Activated CD4-positive, alpha-beta memory T cell treated with anti-CD3 and anti-CD28 coated beads for 36 hours (primary cell): Measurements from ENCODE around the gene KRTAP23-1. TPM values are rescaled to one million over a fixed set of nuclear protein-coding genes. Genes with fewer than 3 reads are reported as not detected.

ENCODE experiments used
- CTCF ChIA-PET: fragments of 350-600 bp; sonication (Branson Sonifier 250); formaldehyde crosslinking; loops from one replicate; lab custom pipeline; 2021; ENCODE audit warnings: antibody characterized with exemption, inconsistent platforms; lab: Charles Lee
- POLR2A ChIA-PET: fragments of 350-600 bp; sonication (Branson Sonifier 250); formaldehyde crosslinking; loops from one replicate; lab custom pipeline; 2021; ENCODE audit warnings: antibody characterized with exemption; lab: Charles Lee
- DNase-seq: peaks from one replicate; pipeline ENCODE4 v3.0.0-alpha.2; 2020
- H3K27ac Mint-ChIP-seq: one replicate; pipeline ENCODE4 v1.8.0; 2021; ENCODE audit warnings: mixed read lengths
- H3K27me3 Mint-ChIP-seq: one replicate; pipeline ENCODE4 v1.8.0; 2021; ENCODE audit warnings: mixed read lengths
- H3K36me3 Mint-ChIP-seq: one replicate; pipeline ENCODE4 v1.8.0; 2021; ENCODE audit warnings: mixed read lengths
- H3K4me1 Mint-ChIP-seq: one replicate; pipeline ENCODE4 v1.8.0; 2021; ENCODE audit warnings: low read depth, mixed read lengths
- H3K4me3 Mint-ChIP-seq: one replicate; pipeline ENCODE4 v1.8.0; 2021; ENCODE audit warnings: mild to moderate bottlenecking, mixed read lengths
- H3K9me3 Mint-ChIP-seq: one replicate; pipeline ENCODE4 v1.8.0; 2021; ENCODE audit warnings: mixed read lengths
- intact Hi-C: fragments of 100-400 bp; cut with micrococcal nuclease; formaldehyde crosslinking; loops from one replicate; pipeline ENCODE4 v1.15.1; 2023
- total RNA-seq, 2 experiments: library from RNA; stranded (reverse); gene quantifications; one replicate each; pipeline ENCODE4 v1.2.3, GENCODE V29; 2021

The KRTAP23-1 gene
- total RNA-seq, 2 experiments from 2014 or later, result not detected

DNA sequence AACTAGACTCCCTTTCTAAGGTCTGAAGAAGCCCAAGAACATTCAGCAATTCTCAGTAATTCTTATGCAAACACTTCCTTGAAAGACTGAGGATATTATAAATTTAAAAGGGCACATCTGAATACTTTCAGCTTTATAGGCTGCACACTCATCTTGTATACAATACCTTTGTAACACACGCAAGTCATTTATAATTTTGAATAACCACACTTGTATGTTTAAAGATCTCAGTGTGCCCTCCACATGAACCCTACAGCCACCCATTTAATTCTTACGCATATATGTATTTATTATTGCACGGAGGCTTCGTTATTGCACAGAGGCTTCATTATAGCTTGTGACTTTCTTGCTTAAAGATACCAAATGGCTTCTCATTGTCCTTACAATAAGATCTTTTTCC lies 9.7 kb downstream of the KRTAP23-1 start:
- H3K4me3 Mint-ChIP-seq, result no peak overlapping the region
- intact Hi-C loops, result no loop called here
- H3K27ac Mint-ChIP-seq, result no peak overlapping the region
- H3K4me1 Mint-ChIP-seq, result no peaks in the 10 kb centered on the region
- no peak for DNase-seq
- POLR2A ChIA-PET, result no interaction called here
- no peaks in the 10 kb centered on the region for H3K9me3 Mint-ChIP-seq
- CTCF ChIA-PET, result no interaction called here
- no peaks in the 10 kb centered on the region for H3K36me3 Mint-ChIP-seq
- peaks cover 1% of the 10 kb centered on the region for H3K27me3 Mint-ChIP-seq

DNA sequence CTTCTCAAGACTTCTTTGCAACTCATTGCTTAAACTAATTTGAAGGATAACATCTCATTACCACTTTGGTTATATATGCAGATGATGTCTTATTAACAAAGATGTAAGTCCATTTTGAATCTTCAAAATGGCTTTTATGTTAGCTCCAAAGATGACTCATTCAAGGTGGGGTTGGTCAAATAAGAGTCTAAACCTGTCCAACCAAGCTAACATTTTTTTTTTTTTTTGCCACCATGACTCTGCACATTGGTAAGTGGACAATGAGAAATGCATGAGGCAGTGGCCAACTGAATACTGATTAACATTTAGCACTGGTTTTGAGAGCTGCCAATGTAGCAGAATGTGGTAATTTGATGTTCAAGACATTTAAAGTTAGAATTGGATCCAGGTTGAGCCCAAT lies 10.6 kb downstream of the KRTAP23-1 start:
- no peak for DNase-seq
- H3K27ac Mint-ChIP-seq, result no peak overlapping the region
- no peaks in the 10 kb centered on the region for H3K36me3 Mint-ChIP-seq
- H3K4me1 Mint-ChIP-seq, result no peaks in the 10 kb centered on the region
- H3K4me3 Mint-ChIP-seq, result no peak overlapping the region
- ChIA-PET POLR2A (interaction anchor here (0.6 kb wide), 2 partner anchors 123 to 936 kb away, joined by 5 to 6 read pairs; no protein-coding TSS in a partner anchor), CTCF (interaction anchor here (0.6 kb wide), 1 partner anchor 454 kb away, joined by 4 read pairs; no protein-coding TSS in a partner anchor)
- no peaks in the 10 kb centered on the region for H3K9me3 Mint-ChIP-seq
- intact Hi-C loops, result no loop called here
- H3K27me3 Mint-ChIP-seq, result peaks cover 1% of the 10 kb centered on the region

DNA sequence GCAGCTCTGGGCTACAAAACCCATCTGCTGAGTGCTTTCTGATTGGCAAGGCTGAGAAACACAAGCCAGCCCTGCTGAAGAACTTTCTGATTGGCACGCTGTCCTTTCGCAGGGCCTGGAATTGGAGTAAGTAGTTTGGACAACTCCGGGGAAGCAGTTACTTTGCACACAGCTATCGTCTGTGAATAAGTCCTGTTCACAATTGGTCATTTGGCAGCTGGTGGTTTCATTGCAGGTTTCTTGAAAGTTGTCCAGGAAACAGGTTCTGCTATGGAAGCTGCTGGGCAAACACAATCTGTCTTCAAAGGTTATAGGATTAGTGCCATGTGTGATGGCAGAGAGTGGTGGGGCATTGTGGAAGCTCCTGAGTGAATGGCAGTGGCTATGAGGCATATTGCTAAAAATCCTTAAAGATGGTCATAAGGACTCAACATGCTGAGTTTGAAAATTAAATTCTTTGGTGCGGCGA lies 11.1 kb downstream of the KRTAP23-1 start, which contains the start of gene KRTAP27-1:
Gene KRTAP27-1, minus strand, starts transcription at position 419 of the 469 bp plus-strand sequence. Its CDS starts 26 bp downstream, at position 393.
- Mint-ChIP-seq H3K36me3 (no peaks in the 10 kb centered on the region), H3K4me1 (no peaks in the 10 kb centered on the region), H3K27ac (no peak within 1 kb of the TSS), H3K4me3 (no peak within 1 kb of the TSS), H3K9me3 (no peaks in the 10 kb centered on the region), H3K27me3 (peaks cover 1% of the 10 kb centered on the region)
- ChIA-PET CTCF (interaction anchor here (0.6 kb wide), 1 partner anchor 455 kb away, joined by 4 read pairs; no protein-coding TSS in a partner anchor), POLR2A (interaction anchor here (0.6 kb wide), 2 partner anchors 122 to 936 kb away, joined by 5 to 6 read pairs; no protein-coding TSS in a partner anchor)
- DNase-seq, result no peak
- intact Hi-C loops, result no loop called here

DNA sequence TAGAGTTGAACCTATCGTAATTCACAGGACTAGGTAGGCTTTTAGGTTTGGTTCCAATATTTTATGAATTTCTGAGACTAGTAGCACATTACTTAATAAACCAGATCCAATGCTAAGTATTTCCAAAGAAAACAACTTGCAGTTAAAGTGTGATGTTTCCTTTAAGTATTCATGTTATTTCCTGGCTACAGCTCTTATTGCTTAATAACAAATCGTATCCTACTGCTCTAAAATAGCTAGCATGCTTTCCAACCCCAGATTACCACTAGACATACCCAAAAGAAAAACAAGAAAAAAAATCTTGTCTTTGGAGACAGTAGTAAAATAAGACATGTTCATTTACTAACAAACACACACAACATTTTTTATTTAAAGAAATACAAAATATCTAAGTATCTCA lies 11.8 kb downstream of the KRTAP23-1 start:
- DNase-seq, result no peak
- CTCF ChIA-PET, result no interaction called here
- no peak overlapping the region for H3K27ac Mint-ChIP-seq

DNA sequence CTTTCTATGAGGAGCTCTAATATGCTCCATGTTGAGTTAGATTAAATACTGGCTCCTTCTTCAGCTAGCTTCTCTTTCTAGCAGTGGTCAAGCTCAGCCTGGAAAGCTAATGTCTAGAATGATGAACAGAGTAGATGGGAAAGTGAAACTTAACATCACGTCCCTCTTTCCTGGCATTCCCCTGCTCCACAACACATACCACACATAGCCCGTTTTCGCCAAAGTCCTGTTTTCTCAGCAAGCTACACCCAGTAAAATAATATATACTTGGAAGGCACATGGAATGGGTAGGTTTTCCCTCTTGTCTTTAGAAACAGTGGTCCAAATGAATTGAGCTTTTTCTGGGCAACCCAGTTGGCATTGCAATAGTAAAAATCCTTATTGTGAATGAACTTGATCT lies 14.7 kb downstream of the KRTAP23-1 start:
- ChIA-PET POLR2A (no interaction called here), CTCF (no interaction called here)
- no peaks in the 10 kb centered on the region for H3K36me3 Mint-ChIP-seq
- DNase-seq, result no peak
- no peaks in the 10 kb centered on the region for H3K9me3 Mint-ChIP-seq
- H3K4me3 Mint-ChIP-seq, result no peak overlapping the region
- intact Hi-C loops, result no loop called here
- H3K27me3 Mint-ChIP-seq, result no peaks in the 10 kb centered on the region
- H3K4me1 Mint-ChIP-seq, result no peaks in the 10 kb centered on the region
- no peak overlapping the region for H3K27ac Mint-ChIP-seq

More for the DNA sequence above, 11.8 kb downstream of the KRTAP23-1 start:
- no peaks in the 10 kb centered on the region for H3K9me3 Mint-ChIP-seq
- H3K4me3 Mint-ChIP-seq, result no peak overlapping the region
- H3K4me1 Mint-ChIP-seq, result no peaks in the 10 kb centered on the region
- POLR2A ChIA-PET, result no interaction called here
- peaks cover 1% of the 10 kb centered on the region for H3K27me3 Mint-ChIP-seq
- intact Hi-C loops, result no loop called here
- H3K36me3 Mint-ChIP-seq, result no peaks in the 10 kb centered on the region

DNA sequence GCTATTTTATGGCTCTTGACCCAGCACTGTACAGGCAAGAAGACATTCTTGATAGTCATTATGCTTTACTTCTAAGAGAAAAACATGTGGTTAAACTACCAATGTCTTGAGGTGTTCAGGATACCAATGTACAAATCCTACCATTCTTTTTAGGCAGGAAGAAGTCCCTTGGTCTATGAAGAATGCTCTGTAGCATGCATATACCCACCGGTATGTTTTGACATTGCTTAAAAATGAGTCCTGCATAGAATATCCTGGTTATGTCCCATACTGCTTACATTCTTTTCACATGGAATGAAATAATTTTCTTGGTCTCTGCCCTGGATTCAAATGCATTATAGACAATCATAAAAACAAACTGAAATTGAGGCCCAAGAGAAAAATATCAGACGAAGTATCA lies 15.7 kb downstream of the KRTAP23-1 start:
- Mint-ChIP-seq H3K27me3 (no peaks in the 10 kb centered on the region), H3K4me1 (no peaks in the 10 kb centered on the region), H3K27ac (no peak overlapping the region), H3K4me3 (no peak overlapping the region), H3K36me3 (no peaks in the 10 kb centered on the region), H3K9me3 (no peaks in the 10 kb centered on the region)
- DNase-seq, result no peak
- POLR2A ChIA-PET, result no interaction called here
- intact Hi-C loops, result no loop called here
- CTCF ChIA-PET, result no interaction called here

DNA sequence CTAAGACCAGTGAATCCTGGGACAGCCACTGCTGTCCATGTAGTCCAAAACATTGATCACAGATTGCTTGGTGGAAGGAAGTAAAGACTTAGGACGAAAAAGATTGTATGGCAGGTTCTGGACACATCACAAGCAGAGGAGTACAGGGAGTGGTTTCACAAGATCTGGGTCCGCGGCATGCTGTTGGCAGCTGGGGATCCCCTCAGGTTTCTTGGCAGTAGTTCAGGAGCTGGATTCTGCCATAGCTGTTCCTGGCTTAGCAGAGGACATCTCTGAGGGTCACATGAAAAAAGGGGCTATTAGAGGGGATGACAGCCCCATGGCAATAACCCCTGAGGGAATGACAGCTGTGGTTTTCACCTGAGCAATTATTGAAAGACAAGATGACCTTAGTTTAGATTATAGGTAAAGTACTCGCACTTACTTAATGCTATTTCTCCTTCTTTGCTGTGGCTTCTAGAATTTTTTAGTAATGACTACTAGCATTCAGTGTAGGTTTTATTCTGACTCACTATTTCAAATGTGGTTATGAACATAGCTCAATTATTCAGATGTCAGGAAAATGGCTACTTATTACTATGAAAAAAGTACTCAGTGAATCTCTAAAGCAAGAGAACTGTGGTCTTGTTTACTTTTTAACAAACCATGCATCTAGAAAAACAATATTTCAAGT lies 19.1 kb downstream of the KRTAP23-1 start:
- Mint-ChIP-seq H3K27me3 (no peaks in the 10 kb centered on the region), H3K36me3 (no peaks in the 10 kb centered on the region), H3K27ac (no peak overlapping the region), H3K9me3 (peaks cover 12% of the 10 kb centered on the region), H3K4me3 (no peak overlapping the region), H3K4me1 (no peaks in the 10 kb centered on the region)
- intact Hi-C loops, result no loop called here
- DNase-seq, result no peak
- ChIA-PET POLR2A (no interaction called here), CTCF (no interaction called here)

DNA sequence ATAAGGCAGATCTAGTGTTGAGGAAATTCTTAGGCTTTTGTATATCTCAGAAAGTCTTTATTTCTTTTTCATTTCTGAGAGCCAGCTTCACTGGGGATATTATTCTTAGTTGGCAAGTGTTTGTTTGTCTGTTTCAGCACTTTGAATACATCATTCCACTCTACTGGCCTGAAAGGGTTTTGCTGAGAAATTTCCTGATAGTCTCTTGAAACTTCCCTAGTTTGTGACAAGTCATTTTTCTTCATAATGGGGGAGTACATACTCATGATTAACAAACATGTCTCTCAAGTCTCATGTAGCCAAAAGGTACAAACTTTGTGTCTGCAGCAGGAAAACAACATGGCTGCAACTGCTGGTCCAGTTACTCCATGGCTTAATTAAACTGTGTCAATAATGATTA lies 22.0 kb downstream of the KRTAP23-1 start:
- POLR2A ChIA-PET, result no interaction called here
- H3K9me3 Mint-ChIP-seq, result peaks cover 12% of the 10 kb centered on the region
- no peaks in the 10 kb centered on the region for H3K36me3 Mint-ChIP-seq
- DNase-seq, result no peak
- intact Hi-C loops, result no loop called here
- no peaks in the 10 kb centered on the region for H3K27me3 Mint-ChIP-seq
- H3K4me1 Mint-ChIP-seq, result no peaks in the 10 kb centered on the region
- CTCF ChIA-PET, result interaction anchor here (0.6 to 0.7 kb wide), 2 partner anchors 125 to 649 kb away, joined by 3 read pairs; no protein-coding TSS in a partner anchor
- no peak overlapping the region for H3K27ac Mint-ChIP-seq
- no peak overlapping the region for H3K4me3 Mint-ChIP-seq

DNA sequence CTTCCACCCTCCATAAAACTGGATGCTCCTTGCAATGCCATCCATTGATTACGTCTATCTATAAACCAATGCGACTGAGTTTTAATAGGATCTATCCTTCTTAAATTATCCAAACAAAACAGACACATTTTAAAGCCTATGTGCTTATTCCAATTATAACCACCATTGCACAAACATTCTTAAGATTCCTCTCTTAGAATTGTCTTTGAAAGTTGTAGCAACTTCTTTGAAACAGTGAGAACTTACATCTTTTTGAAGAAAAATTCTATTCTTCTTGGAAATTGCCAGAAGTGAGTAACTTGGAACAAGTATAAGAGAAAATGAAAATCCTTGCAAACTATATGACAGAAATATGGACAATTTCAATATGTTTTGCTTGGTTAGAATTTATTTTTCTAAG lies 28.2 kb downstream of the KRTAP23-1 start, which contains the start of gene KRTAP26-1:
Gene KRTAP26-1, minus strand, starts transcription at position 101 of the 400 bp plus-strand sequence. CDS start 280 bp downstream, outside the sequence.
- Mint-ChIP-seq H3K9me3 (no peaks in the 10 kb centered on the region), H3K4me3 (no peak within 1 kb of the TSS), H3K36me3 (no peaks in the 10 kb centered on the region), H3K27me3 (no peaks in the 10 kb centered on the region), H3K27ac (no peak within 1 kb of the TSS), H3K4me1 (no peaks in the 10 kb centered on the region)
- DNase-seq, result no peak
- ChIA-PET POLR2A (no interaction called here), CTCF (no interaction called here)
- intact Hi-C loops, result no loop called here

DNA sequence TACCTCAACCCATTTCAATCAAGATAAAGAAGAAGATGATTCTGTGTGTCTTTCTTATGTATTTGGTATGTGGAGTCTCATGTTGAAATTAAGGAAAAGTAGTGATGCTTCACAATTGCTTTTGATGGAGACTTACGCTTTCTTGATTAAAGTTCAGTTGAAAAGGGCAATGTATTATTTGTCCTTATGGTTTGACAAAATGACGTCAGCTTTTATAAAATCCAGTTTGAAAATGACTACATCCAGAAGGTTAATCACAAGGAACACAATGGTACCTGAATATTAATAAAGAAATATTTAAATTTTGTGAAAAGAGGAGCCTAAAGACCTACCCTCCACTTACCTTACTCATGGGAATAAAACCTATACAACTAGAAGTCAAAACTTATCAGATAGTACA lies 32.7 kb downstream of the KRTAP23-1 start:
- intact Hi-C loops, result no loop called here
- no peaks in the 10 kb centered on the region for H3K27me3 Mint-ChIP-seq
- H3K4me1 Mint-ChIP-seq, result no peaks in the 10 kb centered on the region
- ChIA-PET CTCF (no interaction called here), POLR2A (no interaction called here)
- H3K4me3 Mint-ChIP-seq, result no peak overlapping the region
- no peak for DNase-seq
- no peaks in the 10 kb centered on the region for H3K9me3 Mint-ChIP-seq
- H3K36me3 Mint-ChIP-seq, result no peaks in the 10 kb centered on the region
- no peak overlapping the region for H3K27ac Mint-ChIP-seq

DNA sequence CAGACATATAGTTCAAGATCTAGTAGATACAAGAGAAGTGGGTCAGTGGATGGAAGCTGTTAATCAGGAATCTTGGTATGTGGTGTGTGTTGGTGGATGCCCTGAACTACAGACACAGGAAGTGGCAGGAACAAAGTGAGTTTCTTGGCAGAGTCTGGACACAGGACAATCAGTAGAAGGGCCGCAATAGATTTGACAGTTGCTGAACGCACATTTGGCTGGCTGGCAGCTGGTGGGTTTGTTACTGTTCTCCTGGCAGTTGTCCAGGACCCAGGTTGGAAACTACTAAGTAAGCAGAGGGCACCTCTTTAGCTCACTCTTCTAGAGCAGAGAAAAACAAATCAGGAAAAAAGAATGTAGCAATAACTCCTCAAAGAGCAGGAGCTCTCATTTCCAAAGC lies 41.5 kb downstream of the KRTAP23-1 start:
- Mint-ChIP-seq H3K4me3 (no peak overlapping the region), H3K4me1 (no peaks in the 10 kb centered on the region), H3K9me3 (no peaks in the 10 kb centered on the region), H3K27ac (no peak overlapping the region), H3K36me3 (no peaks in the 10 kb centered on the region), H3K27me3 (no peaks in the 10 kb centered on the region)
- ChIA-PET POLR2A (no interaction called here), CTCF (no interaction called here)
- DNase-seq, result no peak
- intact Hi-C loops, result no loop called here

DNA sequence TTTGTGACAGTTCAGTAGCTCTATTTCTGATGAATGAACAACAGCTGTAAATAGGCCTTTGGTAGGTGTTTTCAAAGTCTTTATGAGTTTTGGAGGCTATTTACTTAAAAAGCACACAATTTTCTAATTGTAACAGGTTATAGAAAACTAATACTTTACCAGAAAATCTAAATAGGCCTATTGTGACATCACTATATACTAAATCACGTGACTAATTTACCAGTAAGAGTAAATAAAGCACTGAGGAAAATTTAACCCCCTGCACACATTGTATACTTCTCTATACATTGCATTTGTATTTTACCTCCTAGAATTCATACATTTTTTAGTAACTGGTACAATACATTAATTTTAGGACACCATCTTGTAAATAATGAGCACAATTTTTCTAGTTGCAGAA lies 43.3 kb downstream of the KRTAP23-1 start:
- Mint-ChIP-seq H3K4me1 (no peaks in the 10 kb centered on the region), H3K27me3 (no peaks in the 10 kb centered on the region), H3K9me3 (no peaks in the 10 kb centered on the region)

More for the DNA sequence above, 43.3 kb downstream of the KRTAP23-1 start:
- Mint-ChIP-seq H3K4me3 (no peak overlapping the region), H3K27ac (no peak overlapping the region), H3K36me3 (no peaks in the 10 kb centered on the region)
- CTCF ChIA-PET, result no interaction called here
- intact Hi-C loops, result no loop called here
- POLR2A ChIA-PET, result no interaction called here
- DNase-seq, result no peak
